GM18511 (cell line): ENCODE results near the gene PIK3AP1.
"Not testable (repeated sequence)": the region's sequence is repeated elsewhere in the genome, so short reads cannot be mapped to it uniquely, and the experiment has no call there.

Experiments
- ATAC-seq: cut with Tn5 transposase; IDR thresholded peaks from one replicate; pipeline ENCODE4 v1.9.1; 2021; ENCODE audit warnings: mild to moderate bottlenecking, moderate library complexity; ENCODE audit not compliant: unreplicated experiment

PIK3AP1 gene

GRCh38 chr10:96548589-96548988 lies 171.7 kb downstream of the PIK3AP1 start:
- no peak for ATAC-seq

- not testable (repeated sequence) for ATAC-seq
These were observed 174.8 kb downstream of the PIK3AP1 start for GRCh38 chr10:96545558-96545957.
